A549 (cell line): ENCODE data around the gene WDR72. TPM values are rescaled to one million over a fixed set of nuclear protein-coding genes. Genes with fewer than 3 reads are reported as not detected.

Experiments used
- ATAC-seq, 2 experiments: fragments of 200-7000 bp in 1 of 2; fragments of >200 bp in 1 of 2; cut with Nextera tagmentation in 1 of 2; cut with Tn5 transposase in 1 of 2; 3 replicates each; pipeline versions ENCODE4 v1.8.0 to v1.9.1; 2018 to 2020; ENCODE audit warnings: mild to moderate bottlenecking in 1 of 2, moderate library complexity in 1 of 2
- CTCF ChIA-PET: fragments of 300-600 bp; sonication (Branson Sonifier 250); formaldehyde crosslinking; extraction: SDS; loops from one replicate; lab custom pipeline; 2021; ENCODE audit warnings: antibody characterized with exemption, inconsistent platforms; lab: Yijun Ruan, JAX
- POLR2A ChIA-PET: fragments of 350-600 bp; formaldehyde crosslinking; extraction: SDS; loops from one replicate; lab custom pipeline; 2021; ENCODE audit warnings: antibody characterized with exemption, inconsistent platforms; lab: Yijun Ruan, JAX
- DNase-seq, 2 experiments: peaks; one replicate each; pipeline versions ENCODE4 v3.0.0 to v3.0.0-alpha.2; 2011 to 2016; ENCODE audit warnings: low read depth in 1 of 2, low spot score in 1 of 2
- FAIRE-seq: peaks from 2 replicates; lab custom pipeline; 2011; peaks lifted over from hg19 to GRCh38; lab: Jason Lieb, UNC
- H3K27ac ChIP-seq, 2 experiments: fragments of >200 bp; sonication (Bioruptor Twin); formaldehyde crosslinking; 3 replicates each; pipeline ENCODE4 v1.5.1; 2016 to 2017
- H3K4me1 ChIP-seq: fragments of >200 bp; sonication (Bioruptor Twin); formaldehyde crosslinking; 3 replicates; pipeline ENCODE4 v1.6.1; 2016
- H3K4me2 ChIP-seq: fragments of >200 bp; sonication (Bioruptor Twin); formaldehyde crosslinking; 3 replicates; pipeline ENCODE4 v1.6.1; 2016
- H3K4me3 ChIP-seq: fragments of >200 bp; sonication (Bioruptor Twin); formaldehyde crosslinking; 3 replicates; pipeline ENCODE4 v1.5.1; 2016
- H3K9me3 ChIP-seq: fragments of >200 bp; sonication (Bioruptor Twin); formaldehyde crosslinking; 3 replicates; pipeline ENCODE4 v1.6.1; 2016
- ATOH8 ChIP-seq: fragments of 250-450 bp; sonication (Bioruptor Pico); IDR thresholded peaks from 2 replicates; pipeline ENCODE4 v1.5.0; 2020; ENCODE audit warnings: low read depth, mild to moderate bottlenecking, moderate library complexity
- CEBPB ChIP-seq, 2 experiments: fragments of >200 bp in 1 of 2; sonication (Bioruptor Twin) in 1 of 2; formaldehyde crosslinking in 1 of 2; IDR thresholded peaks; 2 replicates each; pipeline ENCODE4 v1.6.1; 2012 to 2016
- CHD2 ChIP-seq: fragments of 150-350 bp; IDR thresholded peaks from 2 replicates; pipeline ENCODE4 v1.6.1; 2014; ENCODE audit warnings: low read length; ENCODE audit not compliant: partially characterized antibody
- CHD4 ChIP-seq: fragments of 200-600 bp; sonication (generic); IDR thresholded peaks from 2 replicates; pipeline ENCODE4 v1.6.1; 2016; ENCODE audit warnings: antibody characterized with exemption, mild to moderate bottlenecking, borderline replicate concordance
- EHF ChIP-seq: fragments of 250-450 bp; sonication (Bioruptor Pico); IDR thresholded peaks from 2 replicates; pipeline ENCODE4 v1.5.0; 2020; ENCODE audit warnings: mild to moderate bottlenecking
- EHMT2 ChIP-seq: fragments of 200-600 bp; sonication (generic); IDR thresholded peaks from 2 replicates; pipeline ENCODE4 v1.6.1; 2016; ENCODE audit warnings: antibody characterized with exemption, low read depth, mild to moderate bottlenecking, moderate library complexity
- EP300 ChIP-seq, 2 experiments: fragments of >200 bp; sonication (Bioruptor Twin); formaldehyde crosslinking; IDR thresholded peaks; 2 replicates in 1 of 2; 3 replicates in 1 of 2; pipeline ENCODE4 v1.6.1; 2016 to 2017
- FOSB ChIP-seq: fragments of 250-450 bp; sonication (Bioruptor Pico); IDR thresholded peaks from 2 replicates; pipeline ENCODE4 v1.5.0; 2020; ENCODE audit warnings: mild to moderate bottlenecking, moderate library complexity
- FOSL2 ChIP-seq, 2 experiments: fragments of 450-650 bp in 1 of 2; fragments of >200 bp in 1 of 2; sonication (Bioruptor Twin) in 1 of 2; formaldehyde crosslinking; IDR thresholded peaks; 2 replicates each; pipeline versions ENCODE4 v1.5.0 to v1.6.1; 2016 to 2020; ENCODE audit warnings: mild to moderate bottlenecking in 1 of 2, moderate library complexity in 1 of 2
- HEYL ChIP-seq: fragments of 250-450 bp; sonication (Bioruptor Pico); IDR thresholded peaks from 2 replicates; pipeline ENCODE4 v1.8.0; 2021; ENCODE audit warnings: mild to moderate bottlenecking, moderate library complexity
- HOXA7 ChIP-seq: fragments of 250-450 bp; sonication (Bioruptor Pico); IDR thresholded peaks from 2 replicates; pipeline ENCODE4 v1.5.0; 2020; ENCODE audit warnings: mild to moderate bottlenecking, moderate library complexity
- HOXB5 ChIP-seq: fragments of 250-450 bp; sonication (Bioruptor Pico); IDR thresholded peaks from 2 replicates; pipeline ENCODE4 v1.5.0; 2020; ENCODE audit warnings: mild to moderate bottlenecking, moderate library complexity
- JUN ChIP-seq, 2 experiments: fragments of >200 bp; sonication (Bioruptor Twin); formaldehyde crosslinking; IDR thresholded peaks; 2 replicates in 1 of 2; 3 replicates in 1 of 2; pipeline ENCODE4 v1.6.1; 2016 to 2017
- JUNB ChIP-seq: fragments of >200 bp; sonication (Bioruptor Twin); formaldehyde crosslinking; IDR thresholded peaks from 2 replicates; pipeline ENCODE4 v1.6.1; 2016
- MAFK ChIP-seq: fragments of 450-650 bp; IDR thresholded peaks from 2 replicates; pipeline ENCODE4 v1.6.1; 2014; ENCODE audit not compliant: partially characterized antibody
- MAX ChIP-seq: IDR thresholded peaks from 2 replicates; pipeline ENCODE4 v1.6.1; 2012
- NFE2L2 ChIP-seq: fragments of 150-350 bp; conservative IDR thresholded peaks from 2 replicates; pipeline ENCODE4 v1.6.1; 2014; ENCODE audit warnings: low read length
- PHF8 ChIP-seq: fragments of 200-600 bp; sonication (generic); IDR thresholded peaks from 2 replicates; pipeline ENCODE4 v1.6.1; 2016; ENCODE audit warnings: low read depth, mild to moderate bottlenecking, antibody characterized with exemption, moderate library complexity, borderline replicate concordance
- POLR2A ChIP-seq: IDR thresholded peaks from 2 replicates; pipeline ENCODE4 v1.6.1; 2012; ENCODE audit warnings: mild to moderate bottlenecking, low read length
- POLR2AphosphoS2 ChIP-seq: conservative IDR thresholded peaks from 2 replicates; pipeline ENCODE4 v1.6.1; 2012; ENCODE audit warnings: low read length, improper control_type of control experiment, inconsistent platforms
- SMC3 ChIP-seq: fragments of >200 bp; sonication (Bioruptor Twin); formaldehyde crosslinking; IDR thresholded peaks from 3 replicates; pipeline ENCODE4 v1.6.1; 2018; ENCODE audit warnings: inconsistent platforms
- TP53 ChIP-seq: fragments of 250-450 bp; sonication (Bioruptor Pico); IDR thresholded peaks from 2 replicates; pipeline ENCODE4 v1.5.0; 2021; ENCODE audit warnings: mild to moderate bottlenecking, moderate library complexity
- ZSCAN20 ChIP-seq: fragments of 250-450 bp; sonication (Bioruptor Pico); IDR thresholded peaks from 2 replicates; pipeline ENCODE4 v1.8.0; 2022; ENCODE audit warnings: mild to moderate bottlenecking, moderate library complexity
- WGBS: methylation state at CpG from one replicate; pipeline ENCODE4 v1.1.6; 2017; ENCODE audit errors: missing lambda C conversion rate; 5-methylcytosine and 5-hydroxymethylcytosine counted together
- polyA plus RNA-seq, 4 experiments: library from polyadenylated mRNA; depleted of rRNA in 3 of 4; stranded (reverse); fragments of >200 nt; fragmentation: RNase III in 1 of 4; extraction: RNeasy Plus Mini Kit Qiagen cat#74134 plus additional on column Dnase treatment in 1 of 4; gene quantifications; 2 replicates in 3 of 4; 3 replicates in 1 of 4; pipeline ENCODE4 v1.2.3, GENCODE V29; 2011 to 2017
- TF ChIP-seq, protein P1 (sequence below): fragments of >200 bp; sonication (Bioruptor Twin); formaldehyde crosslinking; IDR thresholded peaks from 2 replicates; pipeline ENCODE4 v1.6.1; 2016
- TF ChIP-seq, protein P2 (sequence below): fragments of 450-650 bp; IDR thresholded peaks from 2 replicates; pipeline ENCODE4 v1.6.1; 2014; ENCODE audit warnings: antibody characterized with exemption

Gene WDR72
- polyA plus RNA-seq, 2 of the 4 experiments (the other 2 are of a cell fraction) = 12.0 to 28.5 TPM

- POLR2A ChIA-PET = no interaction called here
- Histone ChIP-seq H3K9me3 (no peaks in the 10 kb centered on the region), H3K4me1 (peaks cover 54% of the 10 kb centered on the region), H3K4me3 (no peak overlapping the region), H3K4me2 (peak overlapping the region; percentile 32), H3K27ac (peak overlapping the region; percentile 22 to 70; a peak in 5 of 6 replicates)
- CTCF ChIA-PET = no interaction called here
- 38% methylated on average over 3 of the region's 3 CpGs for WGBS
- ATAC-seq (no peak), DNase-seq (no peak), FAIRE-seq (no peak)
- TF ChIP-seq FOSB (CRISPR knock-in tag) (no peak), HOXB5 (CRISPR knock-in tag) (no peak), TP53 (no peak), HEYL (no peak), EHMT2 (no peak), FOSL2 (IDR thresholded peaks at IDR 0.05) (no peak), FOSL2 (CRISPR knock-in tag; IDR thresholded peaks at IDR 0.05) (peak; percentile 50; the same call in 1 of the 2 replicates), JUN (IDR thresholded peaks at IDR 0.05) (no peak), CEBPB (IDR thresholded peaks at IDR 0.05) (peak; percentile 87 to 88)
- TF ChIP-seq, protein P1, sequence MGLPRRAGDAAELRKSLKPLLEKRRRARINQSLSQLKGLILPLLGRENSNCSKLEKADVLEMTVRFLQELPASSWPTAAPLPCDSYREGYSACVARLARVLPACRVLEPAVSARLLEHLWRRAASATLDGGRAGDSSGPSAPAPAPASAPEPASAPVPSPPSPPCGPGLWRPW = no peak
- TF ChIP-seq, protein P2, sequence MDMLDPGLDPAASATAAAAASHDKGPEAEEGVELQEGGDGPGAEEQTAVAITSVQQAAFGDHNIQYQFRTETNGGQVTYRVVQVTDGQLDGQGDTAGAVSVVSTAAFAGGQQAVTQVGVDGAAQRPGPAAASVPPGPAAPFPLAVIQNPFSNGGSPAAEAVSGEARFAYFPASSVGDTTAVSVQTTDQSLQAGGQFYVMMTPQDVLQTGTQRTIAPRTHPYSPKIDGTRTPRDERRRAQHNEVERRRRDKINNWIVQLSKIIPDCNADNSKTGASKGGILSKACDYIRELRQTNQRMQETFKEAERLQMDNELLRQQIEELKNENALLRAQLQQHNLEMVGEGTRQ = no peak
Measured at GRCh38 chr15:53539878-53540277, 219.6 kb downstream of the WDR72 start.

GRCh38 chr15:53536479-53537120 lies 222.9 kb downstream of the WDR72 start:
- H3K4me1 ChIP-seq = peaks cover 73% of the 10 kb centered on the region
- WGBS = 30% methylated on average over 6 of the region's 6 CpGs
- POLR2A ChIA-PET = no interaction called here
- no peaks in the 10 kb centered on the region for H3K9me3 ChIP-seq
- ATAC-seq (peak in 1 of 2 experiments; percentile 60; a peak in 4 of 6 replicates), FAIRE-seq (peak; percentile 94), DNase-seq (peak in 1 of 2 experiments; percentile 67)
- no peak for TF ChIP-seq NFE2L2
- TF ChIP-seq HOXA7 (CRISPR knock-in tag) = 0 out of 2 replicates have a peak, but pooled peaks have one; percentile 25
- 0 out of 5 replicates have a peak, but pooled peaks of 1 of the 2 experiments have one; percentile 14 for TF ChIP-seq EP300 (IDR thresholded peaks at IDR 0.05)
- TF ChIP-seq POLR2AphosphoS2 = no peak
- TF ChIP-seq FOSL2 (IDR thresholded peaks at IDR 0.05) = no peak
- TF ChIP-seq FOSL2 (CRISPR knock-in tag; IDR thresholded peaks at IDR 0.05) = peak; percentile 65
- 0 out of 2 replicates have a peak, but pooled peaks have one; percentile 40 for TF ChIP-seq JUNB
- TF ChIP-seq EHMT2 = no peak
- peak; percentile 65 for TF ChIP-seq MAFK
- TF ChIP-seq, all 56 proteins: peak for 5
- H3K4me2 ChIP-seq = peak overlapping the region; percentile 77
- peak overlapping the region; percentile 77 to 88 for H3K27ac ChIP-seq
- H3K4me3 ChIP-seq = no peak overlapping the region
- CTCF ChIA-PET = interaction anchor here (1.0 to 1.3 kb wide), 3 partner anchors 50 to 228 kb away, joined by 3 read pairs; no protein-coding TSS in a partner anchor

GRCh38 chr15:53535886-53536285 lies 223.6 kb downstream of the WDR72 start:
- DNase-seq (no peak), ATAC-seq (no peak; a peak in 2 of 6 replicates), FAIRE-seq (no peak)
- H3K9me3 ChIP-seq = no peaks in the 10 kb centered on the region
- H3K4me2 ChIP-seq = peak overlapping the region; percentile 77
- ChIA-PET POLR2A (no interaction called here), CTCF (interaction anchor here (1.0 to 1.3 kb wide), 3 partner anchors 16 to 123 kb away, joined by 3 read pairs; no protein-coding TSS in a partner anchor)
- WGBS = 85% methylated on average over 4 of the region's 4 CpGs
- no peak for TF ChIP-seq SMC3
- no peak for TF ChIP-seq ATOH8
- no peak for TF ChIP-seq CHD2
- no peak for TF ChIP-seq EHF
- no peak for TF ChIP-seq ZSCAN20 (CRISPR knock-in tag)
- TF ChIP-seq NFE2L2 = no peak
- TF ChIP-seq EP300 (IDR thresholded peaks at IDR 0.05) = no peak
- no peak for TF ChIP-seq MAX
- no peak for TF ChIP-seq CHD4
- no peak for TF ChIP-seq PHF8
- no peak for TF ChIP-seq JUNB
- TF ChIP-seq POLR2A = no peak
- no peak overlapping the region for H3K4me3 ChIP-seq
- peak overlapping the region; percentile 77 to 88 for H3K27ac ChIP-seq
- peaks cover 73% of the 10 kb centered on the region for H3K4me1 ChIP-seq
